ENCODE data around the gene XDH. TPM values are rescaled to one million over a fixed set of nuclear protein-coding genes. Genes with fewer than 3 reads are reported as not detected.

The XDH gene
- total RNA-seq, 1 donor from 2014 or later, result 1.3 TPM

- H3K4me1 Mint-ChIP-seq (ENCODE audit: low read depth, unreplicated experiment), result peaks cover 4% of the 10 kb centered on the region
- no peak overlapping the region for H3K27ac Mint-ChIP-seq (ENCODE audit: unreplicated experiment)
- no peak for DNase-seq
- no peaks in the 10 kb centered on the region for H3K36me3 Mint-ChIP-seq (ENCODE audit: unreplicated experiment)
- H3K9me3 Mint-ChIP-seq (ENCODE audit: unreplicated experiment), result peaks cover 2% of the 10 kb centered on the region
- H3K27me3 Mint-ChIP-seq (ENCODE audit: unreplicated experiment), result peaks cover 2% of the 10 kb centered on the region
- no peak overlapping the region for H3K4me3 Mint-ChIP-seq (ENCODE audit: unreplicated experiment)
- TF ChIP-seq, protein P1, sequence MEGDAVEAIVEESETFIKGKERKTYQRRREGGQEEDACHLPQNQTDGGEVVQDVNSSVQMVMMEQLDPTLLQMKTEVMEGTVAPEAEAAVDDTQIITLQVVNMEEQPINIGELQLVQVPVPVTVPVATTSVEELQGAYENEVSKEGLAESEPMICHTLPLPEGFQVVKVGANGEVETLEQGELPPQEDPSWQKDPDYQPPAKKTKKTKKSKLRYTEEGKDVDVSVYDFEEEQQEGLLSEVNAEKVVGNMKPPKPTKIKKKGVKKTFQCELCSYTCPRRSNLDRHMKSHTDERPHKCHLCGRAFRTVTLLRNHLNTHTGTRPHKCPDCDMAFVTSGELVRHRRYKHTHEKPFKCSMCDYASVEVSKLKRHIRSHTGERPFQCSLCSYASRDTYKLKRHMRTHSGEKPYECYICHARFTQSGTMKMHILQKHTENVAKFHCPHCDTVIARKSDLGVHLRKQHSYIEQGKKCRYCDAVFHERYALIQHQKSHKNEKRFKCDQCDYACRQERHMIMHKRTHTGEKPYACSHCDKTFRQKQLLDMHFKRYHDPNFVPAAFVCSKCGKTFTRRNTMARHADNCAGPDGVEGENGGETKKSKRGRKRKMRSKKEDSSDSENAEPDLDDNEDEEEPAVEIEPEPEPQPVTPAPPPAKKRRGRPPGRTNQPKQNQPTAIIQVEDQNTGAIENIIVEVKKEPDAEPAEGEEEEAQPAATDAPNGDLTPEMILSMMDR (IDR thresholded peaks at IDR 0.05; ENCODE audit: partially characterized antibody, unreplicated experiment), result no peak
Observed at GRCh38 chr2:31332521-31332920, 82.0 kb downstream of the XDH start.

GRCh38 chr2:31331156-31331555 is 83.4 kb downstream of the XDH start:
- TF ChIP-seq, protein P1 (IDR thresholded peaks at IDR 0.05; ENCODE audit: partially characterized antibody, unreplicated experiment), result no peak
- DNase-seq, result no peak
- Mint-ChIP-seq H3K36me3 (ENCODE audit: unreplicated experiment) (no peaks in the 10 kb centered on the region), H3K27me3 (ENCODE audit: unreplicated experiment) (peaks cover 2% of the 10 kb centered on the region), H3K27ac (ENCODE audit: unreplicated experiment) (no peak overlapping the region), H3K9me3 (ENCODE audit: unreplicated experiment) (peaks cover 2% of the 10 kb centered on the region), H3K4me3 (ENCODE audit: unreplicated experiment) (no peak overlapping the region), H3K4me1 (ENCODE audit: low read depth, unreplicated experiment) (peaks cover 4% of the 10 kb centered on the region)

GRCh38 chr2:31329081-31329625 is 85.4 kb downstream of the XDH start:
- peaks cover 2% of the 10 kb centered on the region for H3K27me3 Mint-ChIP-seq (ENCODE audit: unreplicated experiment)

GRCh38 chr2:31328026-31328425 is 86.5 kb downstream of the XDH start:
- Mint-ChIP-seq H3K27me3 (ENCODE audit: unreplicated experiment) (no peaks in the 10 kb centered on the region), H3K4me3 (ENCODE audit: unreplicated experiment) (no peak overlapping the region), H3K27ac (ENCODE audit: unreplicated experiment) (no peak overlapping the region), H3K4me1 (ENCODE audit: low read depth, unreplicated experiment) (peaks cover 2% of the 10 kb centered on the region), H3K9me3 (ENCODE audit: unreplicated experiment) (no peaks in the 10 kb centered on the region), H3K36me3 (ENCODE audit: unreplicated experiment) (no peaks in the 10 kb centered on the region)
- no peak for DNase-seq
- TF ChIP-seq, protein P1 (IDR thresholded peaks at IDR 0.05; ENCODE audit: partially characterized antibody, unreplicated experiment), result no peak

More at GRCh38 chr2:31329081-31329625, 85.4 kb downstream of the XDH start:
- Mint-ChIP-seq H3K36me3 (ENCODE audit: unreplicated experiment) (no peaks in the 10 kb centered on the region), H3K9me3 (ENCODE audit: unreplicated experiment) (no peaks in the 10 kb centered on the region), H3K27ac (ENCODE audit: unreplicated experiment) (no peak overlapping the region), H3K4me3 (ENCODE audit: unreplicated experiment) (no peak overlapping the region), H3K4me1 (ENCODE audit: low read depth, unreplicated experiment) (peaks cover 4% of the 10 kb centered on the region)
- TF ChIP-seq, protein P1 (IDR thresholded peaks at IDR 0.05; ENCODE audit: partially characterized antibody, unreplicated experiment), result no peak
- DNase-seq, result no peak

- Mint-ChIP-seq H3K36me3 (ENCODE audit: unreplicated experiment) (no peaks in the 10 kb centered on the region), H3K27me3 (ENCODE audit: unreplicated experiment) (no peaks in the 10 kb centered on the region), H3K9me3 (ENCODE audit: unreplicated experiment) (no peaks in the 10 kb centered on the region), H3K4me1 (ENCODE audit: low read depth, unreplicated experiment) (peaks cover 2% of the 10 kb centered on the region), H3K4me3 (ENCODE audit: unreplicated experiment) (no peak overlapping the region), H3K27ac (ENCODE audit: unreplicated experiment) (no peak overlapping the region)
- TF ChIP-seq, protein P1 (IDR thresholded peaks at IDR 0.05; ENCODE audit: partially characterized antibody, unreplicated experiment), result no peak
- no peak for DNase-seq
Observed at GRCh38 chr2:31327505-31327904, 87.0 kb downstream of the XDH start.

Data from glutamatergic neuron (in vitro differentiated cells).